Keratinocyte (primary cell): ENCODE measurements around the gene ADM5. TPM values are rescaled to one million over a fixed set of nuclear protein-coding genes. Genes with fewer than 3 reads are reported as not detected.

Experiments used
- DNase-seq: peaks from one replicate; pipeline ENCODE4 v3.0.0-alpha.2; 2011; ENCODE audit warnings: low read depth, missing footprints, low spot score
- FAIRE-seq: peaks from 2 replicates; lab custom pipeline; 2011; peaks lifted over from hg19 to GRCh38; lab: Jason Lieb, UNC
- H2AFZ ChIP-seq: 2 replicates; pipeline ENCODE4 v1.6.0; 2012; ENCODE audit warnings: low read length, control low read depth, inconsistent platforms; ENCODE audit not compliant: control insufficient read depth
- H3K27ac ChIP-seq: 2 replicates; pipeline ENCODE4 v1.5.1; 2011; ENCODE audit warnings: low read length; ENCODE audit not compliant: control insufficient read depth, insufficient read depth
- H3K27me3 ChIP-seq: 3 replicates; pipeline ENCODE4 v1.6.0; 2011; ENCODE audit warnings: low read length; ENCODE audit not compliant: control insufficient read depth, insufficient read depth; ENCODE audit errors: extremely low read depth
- H3K36me3 ChIP-seq, 2 experiments: 2 replicates in 1 of 2; 3 replicates in 1 of 2; pipeline ENCODE4 v1.5.1; 2011; ENCODE audit warnings: low read length in 2 of 2, mild to moderate bottlenecking in 1 of 2; ENCODE audit not compliant: control insufficient read depth in 2 of 2, insufficient read depth in 2 of 2; ENCODE audit errors: extremely low read depth in 1 of 2
- H3K4me1 ChIP-seq: 3 replicates; pipeline ENCODE4 v1.5.1; 2011; ENCODE audit warnings: low read length; ENCODE audit not compliant: control insufficient read depth, insufficient read depth; ENCODE audit errors: extremely low read depth
- H3K4me2 ChIP-seq: 3 replicates; pipeline ENCODE4 v1.6.0; 2011; ENCODE audit warnings: low read depth, low read length; ENCODE audit not compliant: control insufficient read depth, insufficient read depth; ENCODE audit errors: extremely low read depth
- H3K4me3 ChIP-seq, 3 experiments: fragments of 200-600 bp in 1 of 3; sonication (generic) in 1 of 3; 2 replicates in 2 of 3; 3 replicates in 1 of 3; pipeline ENCODE4 v1.5.1; 2011 to 2016; ENCODE audit warnings: low read length in 3 of 3, mild to moderate bottlenecking in 3 of 3, control low read depth in 2 of 3, inconsistent platforms in 1 of 3, low read depth in 1 of 3, mixed read lengths in 1 of 3, mixed run types in 1 of 3, moderate library complexity in 1 of 3; ENCODE audit not compliant: control insufficient read depth in 2 of 3, insufficient read depth in 2 of 3; ENCODE audit errors: extremely low read depth in 1 of 3
- H3K79me2 ChIP-seq: 2 replicates; pipeline ENCODE4 v1.6.0; 2012; ENCODE audit warnings: low read length; ENCODE audit not compliant: control insufficient read depth, insufficient read depth
- H3K9ac ChIP-seq: 3 replicates; pipeline ENCODE4 v1.6.0; 2011; ENCODE audit warnings: low read length; ENCODE audit not compliant: control insufficient read depth, insufficient read depth; ENCODE audit errors: extremely low read depth
- H3K9me1 ChIP-seq: 3 replicates; pipeline ENCODE4 v1.6.0; 2011; ENCODE audit warnings: low read length; ENCODE audit not compliant: control insufficient read depth, insufficient read depth; ENCODE audit errors: extremely low read depth
- H3K9me3 ChIP-seq: 2 replicates; pipeline ENCODE4 v1.5.1; 2012; ENCODE audit warnings: low read depth, low read length; ENCODE audit not compliant: control insufficient read depth
- H4K20me1 ChIP-seq: 3 replicates; pipeline ENCODE4 v1.6.0; 2011; ENCODE audit warnings: low read length; ENCODE audit not compliant: control insufficient read depth, insufficient read depth; ENCODE audit errors: extremely low read depth
- CTCF ChIP-seq, 3 experiments: IDR thresholded peaks in 1 of 3; conservative IDR thresholded peaks in 1 of 3; optimal IDR thresholded peaks in 1 of 3; 2 replicates in 2 of 3; 3 replicates in 1 of 3; pipeline versions ENCODE3 to v1.5.1; 2011; ENCODE audit warnings: low read length in 3 of 3, mild to moderate bottlenecking in 3 of 3, moderate library complexity in 2 of 3, control low read depth in 1 of 3, inconsistent platforms in 1 of 3; ENCODE audit not compliant: insufficient read depth in 2 of 3; ENCODE audit errors: extremely low read depth in 1 of 3
- EZH2 ChIP-seq: IDR thresholded peaks from one replicate; pipeline ENCODE4 v1.6.1; 2012; ENCODE audit warnings: inconsistent platforms, mild to moderate bottlenecking, low read length, moderate library complexity
- dilution Hi-C: fragments of 300-500 bp; cut with MboI; formaldehyde crosslinking; loops from one replicate; pipeline ENCODE4 v1.7.0; 2020; ENCODE audit warnings: low sequenced_read_pairs; ENCODE audit not compliant: extremely low pct_ligation_motif_present
- polyA plus RNA-seq, 5 experiments: library from polyadenylated mRNA; depleted of rRNA in 3 of 5; stranded (reverse) in 3 of 5; stranded (forward) in 1 of 5; unstranded in 1 of 5; fragments of >200 nt; gene quantifications; 1 replicate in 1 of 5; 2 replicates in 3 of 5; 3 replicates in 1 of 5; pipeline versions ENCODE4 v1.2.1 to v1.2.3, GENCODE V29; 2011 to 2012; ENCODE audit warnings: missing spikeins in 2 of 5, low read depth in 1 of 5, low replicate concordance in 1 of 5

ADM5 gene
- polyA plus RNA-seq, 1 donor (not counting 4 experiments of a cell fraction or from before 2014, with no cell fraction given), result 0.73 TPM

GRCh38 chr19:49651029-49651819, 38.2 kb upstream of the ADM5 start:
- Histone ChIP-seq H3K27me3 (no peaks in the 10 kb centered on the region), H3K4me3 (no peak overlapping the region), H3K4me1 (no peaks in the 10 kb centered on the region), H3K79me2 (peaks cover 50% of the 10 kb centered on the region), H3K36me3 (peaks cover 42 to 45% of the 10 kb centered on the region in 2 experiments), H3K9me1 (no peaks in the 10 kb centered on the region), H3K9ac (no peak overlapping the region), H4K20me1 (peaks cover 7% of the 10 kb centered on the region), H3K9me3 (no peaks in the 10 kb centered on the region), H3K27ac (no peak overlapping the region), H3K4me2 (no peak overlapping the region), H2AFZ (no peak overlapping the region)
- TF ChIP-seq EZH2, result no peak
- TF ChIP-seq CTCF (optimal IDR thresholded peaks at IDR 0.05 in 1 of 3, IDR thresholded peaks at IDR 0.05 in 1 of 3, conservative IDR thresholded peaks at IDR 0.05 in 1 of 3; ENCODE audit: extremely low read depth in 1 of 3, insufficient read depth in 2 of 3, low read length in 3 of 3), result no peak
- no peak for FAIRE-seq
- dilution Hi-C loops, result no loop called here
- DNase-seq, result no peak

- no peak for DNase-seq
- no peak for FAIRE-seq
Measured at GRCh38 chr19:49651820-49652550, 37.4 kb upstream of the ADM5 start.

More at GRCh38 chr19:49651820-49652550, 37.4 kb upstream of the ADM5 start:
- Histone ChIP-seq H3K27me3 (no peaks in the 10 kb centered on the region), H3K36me3 (peaks cover 43 to 44% of the 10 kb centered on the region in 2 experiments), H3K79me2 (peaks cover 42% of the 10 kb centered on the region), H3K9me1 (no peaks in the 10 kb centered on the region), H3K9ac (no peak overlapping the region), H3K9me3 (no peaks in the 10 kb centered on the region), H4K20me1 (peaks cover 9% of the 10 kb centered on the region), H3K4me1 (no peaks in the 10 kb centered on the region), H3K27ac (no peak overlapping the region), H2AFZ (no peak overlapping the region), H3K4me2 (no peak overlapping the region), H3K4me3 (no peak overlapping the region)
- TF ChIP-seq CTCF (optimal IDR thresholded peaks at IDR 0.05 in 1 of 3, IDR thresholded peaks at IDR 0.05 in 1 of 3, conservative IDR thresholded peaks at IDR 0.05 in 1 of 3; ENCODE audit: extremely low read depth in 1 of 3, insufficient read depth in 2 of 3, low read length in 3 of 3) (no peak), EZH2 (no peak)
- dilution Hi-C loops, result no loop called here
